ENCODE measurements around the gene MAML3. TPM values are rescaled to one million over a fixed set of nuclear protein-coding genes. Genes with fewer than 3 reads are reported as not detected.

MAML3 gene
- total RNA-seq, 1 donor from 2014 or later: 0.43 TPM

GRCh38 chr4:140080883-140081282, 73.1 kb downstream of the MAML3 start:
- DNase-seq (ENCODE audit: low read depth): no peak

DNA sequence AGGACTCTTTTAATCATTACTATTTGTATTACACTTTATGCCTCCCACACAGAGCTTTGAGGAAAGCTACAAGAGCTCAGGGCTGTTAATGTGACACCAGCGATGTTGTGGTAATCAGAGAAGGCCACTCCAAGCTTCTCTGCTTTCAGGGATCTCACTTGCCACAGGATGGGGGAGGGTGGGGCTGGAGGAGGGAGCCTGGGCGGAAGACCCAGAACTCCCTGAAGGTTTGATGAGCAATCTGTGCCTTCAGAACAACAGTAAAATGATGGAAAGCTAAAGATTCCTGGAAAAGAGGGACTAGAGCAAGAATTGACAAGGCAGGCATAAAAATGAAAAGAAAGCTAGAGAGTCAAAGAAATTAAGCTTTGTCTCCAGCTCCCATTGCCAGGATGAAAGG, 75.6 kb downstream of the MAML3 start:
- peak; percentile 79 for DNase-seq (ENCODE audit: low read depth)

DNA sequence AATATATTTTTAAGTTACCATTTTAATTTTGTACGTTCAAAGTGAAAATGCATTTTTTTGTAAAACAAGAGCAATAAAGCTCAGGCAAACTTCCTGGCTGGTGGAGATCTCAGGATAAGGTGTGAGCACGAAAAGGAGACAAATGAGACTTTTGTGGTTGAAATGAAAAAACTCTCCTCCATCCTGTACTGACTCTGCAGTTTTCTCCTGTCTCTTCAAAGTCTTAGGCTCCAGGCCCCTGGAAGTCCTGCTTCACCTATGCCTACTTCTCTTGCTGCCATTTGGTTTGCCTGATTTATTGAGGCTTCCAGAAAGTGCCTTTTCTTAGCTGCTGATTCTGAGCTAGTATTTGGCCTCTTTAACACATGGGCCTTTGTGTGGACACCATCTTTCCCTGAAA, 77.7 kb downstream of the MAML3 start:
- no peak for DNase-seq (ENCODE audit: low read depth)

GRCh38 chr4:140071806-140072205, 82.2 kb downstream of the MAML3 start:
- DNase-seq (ENCODE audit: low read depth): peak; percentile 84

GRCh38 chr4:140070973-140071372, 83.0 kb downstream of the MAML3 start:
- no peak for DNase-seq (ENCODE audit: low read depth)

- DNase-seq (ENCODE audit: low read depth): no peak
These were observed 83.6 kb downstream of the MAML3 start for GRCh38 chr4:140070366-140070765.

GRCh38 chr4:140069066-140069465, 84.9 kb downstream of the MAML3 start:
- no peak for DNase-seq (ENCODE audit: low read depth)

GRCh38 chr4:140068271-140068670, 85.7 kb downstream of the MAML3 start:
- no peak for DNase-seq (ENCODE audit: low read depth)

GRCh38 chr4:140066031-140066930, 87.7 kb downstream of the MAML3 start:
- no peak for DNase-seq (ENCODE audit: low read depth)

DNA sequence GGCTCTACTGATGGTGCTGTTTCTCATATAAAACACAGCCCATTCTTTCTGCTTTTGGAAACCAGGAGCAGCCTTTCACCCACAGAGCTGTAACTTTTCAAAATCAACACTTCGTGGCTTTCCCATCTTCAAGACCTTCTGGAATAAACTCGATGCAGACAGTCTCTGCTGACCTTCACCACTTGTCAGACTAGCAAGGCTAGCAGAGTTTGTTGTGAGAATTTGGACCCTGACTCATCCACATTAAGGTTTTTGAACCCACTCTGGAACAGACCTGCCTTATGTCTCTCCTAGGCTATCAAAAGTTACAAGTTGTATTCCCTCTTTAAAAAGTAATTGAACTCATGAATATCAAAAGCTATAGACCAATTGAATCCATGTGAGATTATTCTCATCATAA, 88.6 kb downstream of the MAML3 start:
- DNase-seq (ENCODE audit: low read depth): no peak

- no peak for DNase-seq (ENCODE audit: low read depth)
These were observed 92.2 kb downstream of the MAML3 start for GRCh38 chr4:140061659-140062289.

DNA sequence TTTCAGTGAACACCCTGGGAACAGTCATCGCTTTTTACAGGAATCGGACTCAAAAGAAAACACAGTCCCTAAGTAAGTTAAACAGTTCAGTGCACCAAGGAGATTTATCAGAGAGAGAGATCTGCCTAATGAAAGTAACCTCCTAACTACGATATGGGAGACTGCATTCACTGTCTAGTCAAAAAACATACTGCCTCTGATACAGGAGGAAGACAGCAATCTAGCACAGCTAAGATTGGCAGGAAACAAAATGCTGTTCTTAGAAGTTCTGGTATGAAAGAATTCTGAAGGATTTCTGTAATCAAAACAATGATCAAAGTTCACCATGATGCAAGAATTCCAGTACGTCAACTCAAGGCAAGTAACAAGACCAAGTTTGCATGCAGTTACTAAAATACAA, 92.8 kb downstream of the MAML3 start:
- no peak for DNase-seq (ENCODE audit: low read depth)

GRCh38 chr4:140059159-140059558, 94.8 kb downstream of the MAML3 start:
- DNase-seq (ENCODE audit: low read depth): no peak

DNA sequence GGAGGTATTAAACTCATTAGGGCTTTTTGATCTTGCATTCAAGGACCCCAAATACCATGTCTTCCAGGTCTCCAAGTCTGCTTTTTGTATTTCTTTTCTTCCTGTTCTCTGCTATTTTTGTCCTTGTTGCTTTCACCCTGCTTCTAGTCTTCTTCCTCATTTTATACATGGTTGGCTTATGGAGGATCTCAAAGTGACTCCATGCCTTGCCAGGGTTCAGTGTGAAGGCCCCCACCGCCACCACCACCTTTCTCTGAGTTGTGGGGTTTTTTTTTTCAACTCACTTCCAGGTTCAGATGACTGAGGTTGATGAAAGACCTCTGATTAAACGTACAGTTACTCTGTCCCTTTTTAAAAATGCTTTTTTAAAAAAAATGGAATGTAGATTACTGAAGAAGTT, 96.3 kb downstream of the MAML3 start:
- no peak for DNase-seq (ENCODE audit: low read depth)

DNA sequence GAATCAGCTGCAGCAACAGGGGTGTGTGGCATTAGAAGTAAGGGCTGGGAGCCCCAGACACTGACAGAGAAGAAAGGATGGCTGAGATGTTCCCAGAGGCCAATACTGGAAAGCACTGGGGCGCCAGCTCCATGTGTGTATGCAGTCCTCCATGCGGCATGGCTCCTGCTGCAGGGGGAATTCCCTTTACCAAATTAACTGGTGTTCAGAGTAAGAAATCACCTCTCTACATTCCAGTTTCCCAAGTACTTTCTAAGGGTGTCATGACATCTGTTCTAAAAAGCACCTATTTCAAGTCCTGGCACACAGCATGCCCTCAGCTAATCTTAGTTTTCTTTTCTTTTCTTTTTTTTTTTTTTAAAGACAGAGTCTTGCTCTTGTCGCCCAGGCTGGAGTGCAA, 98.0 kb downstream of the MAML3 start:
- DNase-seq (ENCODE audit: low read depth): no peak

- DNase-seq (ENCODE audit: low read depth): no peak
These were observed 99.1 kb downstream of the MAML3 start for GRCh38 chr4:140054861-140055260.

GRCh38 chr4:140053185-140053584, 100.8 kb downstream of the MAML3 start:
- DNase-seq (ENCODE audit: low read depth): no peak

DNA sequence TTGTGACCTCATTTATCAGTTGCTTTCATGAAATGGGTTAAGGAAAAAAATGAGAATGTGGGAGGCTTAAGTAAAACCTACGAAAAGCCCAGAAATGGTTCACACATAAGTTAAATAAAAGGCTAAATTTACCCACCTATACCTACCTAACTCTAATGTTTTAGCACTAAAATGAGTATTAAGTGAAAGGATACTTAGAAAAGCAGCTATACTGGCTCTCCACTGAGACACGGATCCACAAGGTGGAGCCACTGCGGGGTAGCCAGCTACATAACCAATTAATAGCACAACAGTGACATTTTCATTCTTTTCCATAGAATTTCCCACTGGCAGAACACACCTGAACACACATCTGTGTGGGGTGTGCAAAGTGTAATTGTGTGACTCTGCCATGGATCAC, 101.9 kb downstream of the MAML3 start:
- DNase-seq (ENCODE audit: low read depth): peak; percentile 24

DNA sequence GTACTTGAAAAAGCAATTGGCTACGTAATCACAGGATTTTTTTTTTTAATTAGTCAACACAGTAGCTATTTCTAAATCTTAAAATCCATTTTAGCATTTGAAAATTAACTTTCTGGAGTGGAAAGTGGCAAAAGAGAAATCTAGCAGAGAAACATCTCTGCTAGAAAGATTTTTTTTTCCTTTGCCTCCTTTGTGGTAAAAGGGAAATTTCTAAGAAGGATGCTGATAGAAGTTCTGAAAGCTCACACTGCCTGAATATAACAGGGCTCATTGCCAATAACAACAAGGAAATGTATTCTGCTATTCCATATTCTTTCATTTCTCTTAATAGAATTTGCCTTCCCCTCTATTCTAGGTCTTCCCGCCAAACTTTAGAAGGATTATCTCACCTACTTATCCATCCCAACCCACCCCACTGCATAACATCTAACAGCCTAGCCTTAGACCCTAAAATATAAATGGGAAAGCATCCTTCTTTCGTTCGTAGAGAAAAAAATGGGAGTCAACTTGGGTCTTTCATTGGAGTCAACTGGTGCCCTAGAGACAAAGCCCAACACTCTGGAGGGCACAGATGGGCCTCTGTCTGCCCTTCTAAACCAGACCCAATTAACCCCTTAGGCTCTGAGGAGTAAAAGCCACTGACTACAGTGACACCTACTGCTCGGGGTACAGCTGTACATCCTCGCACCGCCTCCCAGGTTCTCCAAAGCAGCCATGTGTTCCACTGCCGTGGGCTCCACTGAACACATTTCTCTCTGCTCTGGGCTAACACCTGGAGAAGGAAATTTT, 103.9 kb downstream of the MAML3 start:
- no peak for DNase-seq (ENCODE audit: low read depth)

- no peak for DNase-seq (ENCODE audit: low read depth)
These were observed 104.7 kb downstream of the MAML3 start for GRCh38 chr4:140049024-140049848.

DNA sequence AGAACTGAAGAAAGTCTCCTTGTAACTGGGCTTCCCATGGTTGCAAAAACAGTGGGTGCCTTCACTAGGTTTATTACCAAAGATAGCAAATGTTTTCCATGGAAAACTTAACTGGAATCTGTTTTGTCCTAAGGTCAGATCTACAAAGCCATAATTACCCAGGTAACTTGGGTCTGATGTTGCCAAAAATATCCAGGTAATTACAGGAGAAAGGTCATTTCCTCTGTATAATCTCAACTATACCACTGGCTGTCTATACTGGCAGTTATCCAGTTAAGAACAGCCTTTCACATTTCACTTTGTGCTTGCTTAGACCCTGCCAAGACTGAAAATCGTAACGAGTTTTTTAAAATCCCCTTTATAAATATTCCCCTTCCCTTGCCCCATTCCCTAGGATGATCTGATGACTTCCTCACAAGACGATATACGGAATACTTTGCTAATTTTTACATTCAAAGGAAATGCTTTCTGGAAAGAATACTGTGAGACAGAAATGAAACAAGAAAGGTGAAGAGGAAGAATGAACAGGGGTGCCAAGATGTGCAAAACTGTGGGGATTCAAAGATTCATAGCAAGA, 105.5 kb downstream of the MAML3 start:
- no peak for DNase-seq (ENCODE audit: low read depth)
